Glomerular endothelial cell (primary cell): ENCODE results near the gene NLN. TPM values are rescaled to one million over a fixed set of nuclear protein-coding genes. Genes with fewer than 3 reads are reported as not detected.
"Not testable (repeated sequence)": the region's sequence is repeated elsewhere in the genome, so short reads cannot be mapped to it uniquely, and the experiment has no call there.

ENCODE experiments used
- DNase-seq: peaks from one replicate; pipeline ENCODE4 v3.0.0-alpha.2; 2011; ENCODE audit warnings: low read depth, low spot score; ENCODE audit errors: extremely low read depth
- total RNA-seq: library from RNA; depleted of rRNA; stranded (reverse); fragments of >200 nt; gene quantifications from 2 replicates; pipeline ENCODE4 v1.2.3, GENCODE V29; 2015

NLN gene
- total RNA-seq: 18.0 and 26.9 TPM in 2 replicates

- no peak for DNase-seq
Observed at GRCh38 chr5:65721720-65722574, at the start of gene NLN, which contains the start of gene SGTB. Gene NLN (plus strand): TSS chr5:65722205. CDS start chr5:65722374, 169 bp downstream. Gene SGTB (minus strand): TSS chr5:65722109. CDS start chr5:65720807, 1,302 bp downstream.

DNA sequence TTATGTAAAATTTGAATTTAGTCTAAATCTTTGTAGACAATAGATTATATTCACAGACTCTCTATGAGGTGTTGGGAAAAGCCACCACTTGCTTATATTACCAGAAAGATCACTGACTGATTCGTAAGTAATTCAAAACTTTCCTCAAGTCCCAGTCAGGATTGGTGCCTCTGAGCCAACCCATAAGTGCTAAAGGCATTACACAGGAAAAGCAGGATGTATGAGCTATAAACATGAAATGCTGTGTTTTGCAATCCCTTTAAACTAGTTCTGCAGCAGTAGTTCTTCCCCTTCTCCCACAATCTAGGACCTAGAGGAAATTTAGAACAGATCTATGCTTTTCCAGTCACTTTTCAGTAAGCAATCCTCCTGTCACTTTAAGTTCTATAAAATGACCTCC is 49.2 kb upstream of the NLN start:
- no peak for DNase-seq

- DNase-seq: no peak
Observed at GRCh38 chr5:65674749-65675148, 47.3 kb upstream of the NLN start.

DNA sequence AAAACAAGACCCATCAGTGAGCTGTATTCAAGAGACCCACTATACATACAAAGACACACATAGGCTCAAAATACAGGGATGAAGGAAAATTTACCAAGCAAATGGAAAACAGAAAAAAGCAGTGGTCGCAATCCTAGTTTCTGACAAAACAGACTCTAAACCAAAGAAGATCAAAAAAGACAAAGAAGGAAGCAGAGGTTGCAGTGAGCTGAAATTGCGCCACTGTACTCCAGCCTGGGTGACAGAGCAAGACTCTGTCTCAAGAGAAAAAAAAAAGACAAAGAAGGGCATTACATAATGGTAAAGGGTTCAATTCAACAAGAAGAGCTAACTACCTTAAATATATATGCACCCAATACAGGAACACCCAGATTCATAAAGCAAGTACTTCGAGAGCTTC is 45.9 kb upstream of the NLN start:
- not testable (repeated sequence) for DNase-seq

DNA sequence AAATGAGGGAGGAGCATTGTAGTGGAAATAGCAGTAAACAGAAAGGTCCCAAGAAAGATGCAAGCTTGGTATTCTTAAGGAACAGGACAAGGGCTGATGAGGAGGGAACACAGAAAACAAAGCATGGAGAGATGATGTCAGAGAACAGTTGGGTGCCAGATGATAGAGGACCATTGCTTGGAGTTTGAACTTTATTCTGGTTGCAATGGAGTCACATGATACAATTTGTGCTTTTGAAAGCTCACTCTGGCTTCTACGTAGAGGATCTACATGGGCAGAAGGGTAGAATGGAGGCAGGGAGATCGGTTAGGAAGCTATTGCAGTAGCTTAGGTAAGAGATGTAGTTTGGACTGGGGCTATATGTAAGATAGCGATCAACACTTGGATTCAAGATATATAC is 39.9 kb upstream of the NLN start:
- no peak for DNase-seq

GRCh38 chr5:65693121-65693520 is 28.9 kb upstream of the NLN start:
- DNase-seq: no peak

GRCh38 chr5:65695162-65695755 is 26.7 kb upstream of the NLN start:
- no peak for DNase-seq

GRCh38 chr5:65695896-65696295 is 26.1 kb upstream of the NLN start:
- no peak for DNase-seq

GRCh38 chr5:65696892-65697291 is 25.1 kb upstream of the NLN start:
- DNase-seq: no peak

- no peak for DNase-seq
Observed at GRCh38 chr5:65699338-65699737, 22.7 kb upstream of the NLN start.

DNA sequence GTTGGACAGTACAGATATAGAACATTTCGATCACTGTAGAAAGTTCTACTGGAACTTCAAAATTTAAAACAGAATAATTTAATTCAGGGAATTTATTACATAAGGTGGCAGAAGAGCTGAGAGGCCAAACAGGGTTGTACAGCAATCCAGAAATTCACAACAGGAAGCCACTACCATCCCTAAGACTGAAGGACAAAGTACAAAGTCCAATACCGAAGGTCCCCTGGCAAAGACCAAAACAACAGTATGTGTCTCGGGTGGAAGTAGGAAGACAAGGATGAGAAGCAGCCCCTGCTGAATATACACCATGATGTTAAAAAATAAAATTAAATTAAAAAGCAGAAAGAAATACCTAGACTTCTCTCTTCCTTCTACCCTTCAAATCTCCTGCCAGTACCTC is 20.0 kb upstream of the NLN start:
- DNase-seq: no peak

DNA sequence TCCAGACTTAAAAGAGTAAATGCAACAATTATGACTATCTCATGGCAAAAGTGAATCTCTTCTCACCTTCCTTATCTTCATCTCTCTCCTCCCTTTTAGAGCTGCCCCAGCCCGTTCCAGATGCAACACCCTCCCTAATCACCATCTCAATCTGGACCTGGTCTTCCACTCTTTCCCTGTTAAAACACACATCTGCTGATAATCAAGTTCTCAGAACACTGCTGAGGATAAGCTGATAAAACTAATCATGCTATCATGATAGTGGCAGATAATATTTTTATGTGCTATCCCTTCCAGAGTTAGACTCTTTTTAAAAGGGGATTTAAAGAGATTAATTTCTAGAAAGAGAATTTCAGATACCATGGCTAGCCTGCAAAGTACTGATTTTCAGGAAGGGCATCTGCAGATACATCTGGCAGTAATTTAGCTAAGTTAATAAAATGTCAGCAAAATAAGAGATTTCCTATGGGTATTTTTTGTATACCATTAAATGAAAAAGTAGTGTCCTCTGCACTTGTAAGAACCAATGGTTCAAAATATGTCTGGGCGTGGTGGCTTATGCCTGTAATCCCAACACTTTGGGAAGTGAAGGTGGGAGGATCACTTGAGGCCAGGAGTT is 17.3 kb upstream of the NLN start:
- no peak for DNase-seq

- DNase-seq: no peak
Observed at GRCh38 chr5:65707663-65708062, 14.3 kb upstream of the NLN start.

DNA sequence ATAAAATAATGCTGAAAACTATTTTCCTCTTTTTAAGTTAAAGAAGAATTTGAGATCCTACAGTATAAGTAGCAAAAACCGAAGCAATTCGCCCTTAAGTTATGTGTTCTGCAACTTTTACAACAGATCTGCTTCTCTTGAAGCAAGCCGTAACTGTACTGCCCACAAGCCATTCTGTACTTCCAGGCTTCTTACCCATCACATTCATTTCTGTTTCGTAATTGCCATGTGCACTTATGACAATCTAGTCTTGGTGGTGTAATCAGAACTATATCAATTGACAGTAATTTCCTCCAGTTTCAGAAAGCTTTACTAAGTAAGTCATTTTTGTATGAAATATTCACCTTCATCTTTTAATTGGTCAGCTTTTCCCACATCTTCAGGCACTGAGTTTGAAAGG is 13.9 kb upstream of the NLN start:
- DNase-seq: no peak

DNA sequence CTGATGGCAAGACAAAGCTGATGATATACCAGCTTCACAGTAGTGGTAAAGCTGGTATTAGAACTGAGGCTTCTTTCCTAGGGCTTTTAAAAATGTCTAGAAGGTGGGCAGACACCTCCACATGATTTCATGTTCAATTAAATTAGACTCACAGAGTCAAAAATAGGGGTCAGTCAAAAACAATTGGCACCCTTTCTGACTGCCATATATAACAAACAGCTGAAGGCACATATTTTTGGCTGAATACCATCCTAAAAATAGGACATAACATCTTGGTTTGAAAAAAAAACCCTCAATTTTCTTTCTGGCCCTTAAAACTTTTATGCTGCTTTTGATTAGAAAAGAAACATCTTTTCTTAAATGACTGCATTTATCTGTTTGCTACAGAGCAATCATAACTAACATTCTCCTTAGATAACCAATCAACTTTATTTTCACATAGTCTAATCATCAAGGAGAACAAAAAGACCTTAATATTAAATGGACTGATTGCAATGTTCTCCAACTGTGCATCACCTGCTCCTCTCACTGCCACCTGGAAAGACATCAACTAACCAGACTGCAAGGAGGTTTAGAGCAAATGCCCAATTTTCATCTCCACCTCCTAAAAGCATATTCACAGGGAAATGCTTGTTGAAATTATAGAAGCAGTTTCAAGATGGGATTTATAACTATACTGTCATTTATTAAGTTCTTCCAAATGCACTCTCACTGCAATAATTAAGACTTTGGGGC is 3.3 kb upstream of the NLN start:
- DNase-seq: no peak

DNA sequence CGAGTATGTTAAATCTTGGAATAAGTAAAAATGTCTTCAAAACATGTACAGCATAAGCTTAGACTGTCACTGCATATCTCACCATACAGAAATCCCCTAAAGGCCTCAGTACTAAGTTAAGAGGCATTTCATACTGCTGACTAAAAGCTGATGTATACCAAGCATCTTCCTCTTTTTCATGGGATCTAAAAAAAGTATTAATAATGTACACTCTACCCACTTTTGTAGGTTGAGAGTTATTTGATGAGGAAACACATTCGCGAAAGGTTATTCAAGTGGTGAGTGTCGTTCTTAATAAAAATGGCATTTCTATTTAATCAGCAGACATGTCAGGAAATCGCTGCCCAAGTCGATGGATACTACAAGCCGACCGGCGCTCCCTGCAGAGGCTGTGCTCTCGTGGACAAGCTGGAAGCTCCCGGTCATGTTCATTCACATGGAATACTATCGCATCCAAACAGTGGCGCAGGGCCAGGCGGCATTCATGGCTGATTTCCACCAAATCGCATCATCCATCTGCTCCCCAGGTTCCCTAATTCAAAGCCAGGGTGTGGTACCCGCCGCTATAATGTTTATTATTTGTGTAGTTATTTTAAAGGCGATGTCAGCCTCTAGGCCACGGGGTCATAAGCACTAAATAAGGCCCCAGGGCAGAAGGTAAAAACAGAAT is 820 bp upstream of the NLN start:
- DNase-seq: no peak

DNA sequence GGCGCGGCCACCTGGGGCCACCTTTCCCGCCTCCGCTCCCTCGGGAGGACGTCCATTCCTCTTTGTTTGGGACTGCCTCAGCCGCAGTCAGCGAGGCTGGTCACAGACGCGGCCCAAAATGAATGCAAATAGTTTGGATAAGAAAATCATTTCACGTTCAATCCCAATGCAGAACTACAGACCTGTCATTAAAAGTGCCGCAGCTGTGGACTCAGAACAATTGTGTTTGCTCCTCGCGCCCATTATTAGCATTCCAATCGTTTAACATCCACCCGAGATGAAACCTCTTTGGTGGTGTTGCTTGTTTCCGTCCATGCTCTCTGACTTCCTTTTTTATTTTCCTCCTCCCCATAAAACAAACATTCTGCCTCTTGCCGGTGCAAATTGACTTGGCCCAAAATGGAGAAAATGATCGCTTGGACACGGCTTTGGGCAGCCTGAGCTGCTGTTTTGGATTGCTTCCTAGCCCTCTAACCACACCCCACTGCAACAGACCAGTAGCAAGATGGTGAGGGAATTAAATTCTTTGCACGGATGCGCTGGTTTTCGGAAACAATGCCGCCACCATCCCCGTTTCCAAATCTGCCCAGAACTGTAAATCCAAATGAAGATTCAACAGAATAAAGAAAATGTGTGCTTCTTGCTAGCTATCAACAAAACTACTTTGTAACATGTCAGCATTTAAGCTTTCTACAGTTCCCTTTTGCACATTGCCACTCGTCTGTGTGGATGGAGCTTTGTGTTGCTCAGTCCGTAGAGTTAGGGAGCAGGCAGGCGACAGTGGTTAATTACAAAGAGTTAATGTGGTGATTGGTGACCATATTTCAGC is 784 bp downstream of the NLN start:
- no peak for DNase-seq

GRCh38 chr5:65727491-65728156 is 5.6 kb downstream of the NLN start:
- no peak for DNase-seq

GRCh38 chr5:65728218-65728617 is 6.2 kb downstream of the NLN start:
- no peak for DNase-seq
